Endothelial cell of umbilical vein (primary cell): ENCODE measurements around the gene GNAO1. TPM values are rescaled to one million over a fixed set of nuclear protein-coding genes. Genes with fewer than 3 reads are reported as not detected.

Experiments
- BruUV-seq: library from RNA; stranded (reverse); fragments of 400-500 nt; replicated peaks from 2 replicates; lab custom pipeline; 2021; lab: Mats Ljungman, UMichigan
- CTCF ChIA-PET: fragments of 300-600, 350-600 bp; sonication (Branson Sonifier 250); formaldehyde crosslinking; loops from one replicate; lab custom pipeline; 2021; ENCODE audit warnings: antibody characterized with exemption, inconsistent platforms; lab: Charles Lee
- POLR2A ChIA-PET: fragments of 300-600, 350-600 bp; sonication (Branson Sonifier 250); formaldehyde crosslinking; loops from one replicate; lab custom pipeline; 2021; ENCODE audit warnings: antibody characterized with exemption, inconsistent platforms; lab: Charles Lee
- DNase-seq: peaks from one replicate; pipeline ENCODE4 v3.0.0-alpha.2; 2011; ENCODE audit warnings: low read depth, low spot score
- FAIRE-seq: peaks from 2 replicates; lab custom pipeline; 2011; peaks lifted over from hg19 to GRCh38; lab: Jason Lieb, UNC
- H2AFZ ChIP-seq: 2 replicates; pipeline ENCODE4 v1.6.0; 2012; ENCODE audit warnings: low read depth, low read length, control low read depth, inconsistent platforms
- H3K27ac ChIP-seq: 2 replicates; pipeline ENCODE4 v1.5.1; 2011; ENCODE audit warnings: low read depth, mild to moderate bottlenecking, control low read depth, low read length, moderate library complexity; ENCODE audit not compliant: insufficient read depth
- H3K27me3 ChIP-seq, 2 experiments: 2 replicates each; pipeline versions ENCODE4 v1.6.0 to v1.6.1; 2011; ENCODE audit warnings: low read length in 2 of 2, mixed read lengths in 1 of 2; ENCODE audit not compliant: control insufficient read depth in 2 of 2, insufficient read depth in 2 of 2
- H3K36me3 ChIP-seq, 2 experiments: 2 replicates in 1 of 2; 3 replicates in 1 of 2; pipeline ENCODE4 v1.5.1; 2011; ENCODE audit warnings: low read length in 2 of 2, mild to moderate bottlenecking in 1 of 2, moderate library complexity in 1 of 2; ENCODE audit not compliant: control insufficient read depth in 2 of 2, insufficient read depth in 2 of 2; ENCODE audit errors: extremely low read depth in 1 of 2
- H3K4me1 ChIP-seq: 3 replicates; pipeline ENCODE4 v1.5.1; 2011; ENCODE audit warnings: mild to moderate bottlenecking, low read length; ENCODE audit not compliant: control insufficient read depth, insufficient read depth; ENCODE audit errors: extremely low read depth
- H3K4me2 ChIP-seq: 2 replicates; pipeline ENCODE4 v1.6.1; 2011; ENCODE audit warnings: low read length, control low read depth, mixed read lengths; ENCODE audit not compliant: insufficient read depth
- H3K4me3 ChIP-seq, 3 experiments: fragments of 200-600 bp in 1 of 3; sonication (generic), shearing (Covaris generic) in 1 of 3; replicated peaks in 1 of 3; 2 replicates each; pipeline ENCODE4 v1.5.1; 2011 to 2016; ENCODE audit warnings: control low read depth in 3 of 3, low read length in 3 of 3, mild to moderate bottlenecking in 2 of 3, inconsistent platforms in 1 of 3, low read depth in 1 of 3, moderate library complexity in 1 of 3; ENCODE audit not compliant: insufficient read depth in 1 of 3
- H3K79me2 ChIP-seq: 2 replicates; pipeline ENCODE4 v1.6.0; 2012; ENCODE audit warnings: low read length, inconsistent platforms; ENCODE audit not compliant: control insufficient read depth, insufficient read depth
- H3K9ac ChIP-seq: replicated peaks from 2 replicates; pipeline ENCODE3; 2011; ENCODE audit warnings: low read length, control low read depth; ENCODE audit not compliant: insufficient read depth; ENCODE audit errors: extremely low read depth
- H3K9me1 ChIP-seq: replicated peaks from 3 replicates; pipeline ENCODE4 v1.6.0; 2011; ENCODE audit warnings: mild to moderate bottlenecking, low read length; ENCODE audit not compliant: control insufficient read depth, insufficient read depth; ENCODE audit errors: extremely low read depth
- H3K9me3 ChIP-seq: replicated peaks from 2 replicates; pipeline ENCODE4 v1.5.1; 2012; ENCODE audit warnings: low read length, inconsistent platforms; ENCODE audit not compliant: control insufficient read depth, insufficient read depth
- H4K20me1 ChIP-seq: replicated peaks from 2 replicates; pipeline ENCODE3; 2011; ENCODE audit warnings: mild to moderate bottlenecking, low read length; ENCODE audit not compliant: control insufficient read depth, insufficient read depth; ENCODE audit errors: extremely low read depth
- CTCF ChIP-seq, 2 donors: IDR thresholded peaks; 1 replicate in 1 of 2; 2 replicates in 1 of 2; pipeline ENCODE4 v1.5.1; 2011; ENCODE audit warnings: low read length in 2 of 2, mild to moderate bottlenecking in 2 of 2, moderate library complexity in 2 of 2, control low read depth in 1 of 2, inconsistent platforms in 1 of 2, low read depth in 1 of 2; ENCODE audit not compliant: insufficient read depth in 1 of 2; ENCODE audit errors: extremely low read depth in 1 of 2
- EZH2 ChIP-seq: IDR thresholded peaks from 2 replicates; pipeline ENCODE4 v1.6.1; 2012; ENCODE audit warnings: borderline replicate concordance, low read depth, mild to moderate bottlenecking, moderate library complexity, low read length, inconsistent platforms; ENCODE audit not compliant: severe bottlenecking
- FOS ChIP-seq: IDR thresholded peaks from 2 replicates; pipeline ENCODE4 v1.6.1; 2011; ENCODE audit warnings: mild to moderate bottlenecking, low read length, moderate library complexity, borderline replicate concordance; ENCODE audit not compliant: insufficient read depth
- GATA2 ChIP-seq: IDR thresholded peaks from 2 replicates; pipeline ENCODE4 v1.7.0; 2011; ENCODE audit warnings: low read depth, mild to moderate bottlenecking, moderate library complexity, mixed read lengths, low read length; ENCODE audit not compliant: insufficient read length, insufficient read depth
- JUN ChIP-seq: IDR thresholded peaks from 2 replicates; pipeline ENCODE4 v1.6.1; 2011; ENCODE audit warnings: borderline replicate concordance, low read depth; ENCODE audit not compliant: insufficient read length, insufficient read depth
- MAX ChIP-seq: IDR thresholded peaks from 2 replicates; pipeline ENCODE4 v1.6.1; 2011; ENCODE audit not compliant: insufficient read depth, insufficient read length
- MYC ChIP-seq: IDR thresholded peaks from one replicate; pipeline ENCODE4 v1.6.1; 2011; ENCODE audit warnings: mild to moderate bottlenecking, low read depth, low read length
- POLR2A ChIP-seq: IDR thresholded peaks from 2 replicates; pipeline ENCODE4 v1.6.1; 2012; ENCODE audit warnings: low read depth, mild to moderate bottlenecking, control low read depth, low read length
- POLR2AphosphoS5 ChIP-seq: IDR thresholded peaks from 2 replicates; pipeline ENCODE4 v1.6.1; 2012; ENCODE audit warnings: low read depth, mild to moderate bottlenecking, control low read depth, low read length, moderate library complexity; ENCODE audit not compliant: insufficient read depth
- dilution Hi-C: fragments of 300-500 bp; cut with MboI; formaldehyde crosslinking; loops from one replicate; pipeline ENCODE4 v1.15.0; 2019; ENCODE audit warnings: low sequenced_read_pairs; ENCODE audit not compliant: extremely low pct_ligation_motif_present
- intact Hi-C: fragments of 100-400 bp; cut with micrococcal nuclease; formaldehyde crosslinking; loops from one replicate; pipeline ENCODE4 v1.10.0; 2022
- polyA plus RNA-seq, 4 experiments: library from polyadenylated mRNA; depleted of rRNA in 3 of 4; stranded (reverse) in 3 of 4; unstranded in 1 of 4; fragments of >200 nt; gene quantifications; 2 replicates each; pipeline versions ENCODE4 v1.2.1 to v1.2.3, GENCODE V29; 2011 to 2012; ENCODE audit warnings: missing spikeins in 1 of 4
- total RNA-seq: library from RNA; stranded (reverse); gene quantifications from 2 replicates; pipeline ENCODE4 v1.2.3, GENCODE V29; 2021

GNAO1 gene
- total and polyA plus RNA-seq, 2 donors (not counting 3 experiments of a cell fraction or from before 2014, with no cell fraction given), result not detected

GRCh38 chr16:56363781-56364565, 172.7 kb downstream of the GNAO1 start:
- dilution Hi-C loops, result no loop called here
- Histone ChIP-seq H3K9me3 (no peaks in the 10 kb centered on the region), H3K79me2 (no peaks in the 10 kb centered on the region), H3K36me3 (peaks cover 0 to 20% of the 10 kb centered on the region in 2 experiments), H3K9ac (no peak overlapping the region), H3K4me2 (no peak overlapping the region), H3K9me1 (no peaks in the 10 kb centered on the region), H4K20me1 (no peaks in the 10 kb centered on the region), H3K27me3 (no peaks in the 10 kb centered on the region), H3K27ac (no peak overlapping the region), H2AFZ (no peak overlapping the region), H3K4me3 (no peak overlapping the region), H3K4me1 (no peaks in the 10 kb centered on the region)
- no peak for DNase-seq
- no TSS peak for BruUV-seq
- ChIA-PET CTCF (no interaction called here), POLR2A (no interaction called here)
- intact Hi-C loops, result no loop called here
- TF ChIP-seq FOS, result no peak
- no peak for TF ChIP-seq POLR2AphosphoS5
- TF ChIP-seq CTCF (IDR thresholded peaks at IDR 0.05; ENCODE audit: extremely low read depth in 1 of 2, insufficient read depth in 1 of 2, low read depth in 1 of 2, low read length in 2 of 2), result no peak
- TF ChIP-seq POLR2A, result no peak
- TF ChIP-seq MYC, result no peak
- TF ChIP-seq MAX, result no peak
- TF ChIP-seq GATA2, result no peak
- no peak for TF ChIP-seq EZH2
- no peak for TF ChIP-seq JUN
- no peak for FAIRE-seq
